Transverse colon (tissue), 4 donors: ENCODE measurements around the gene RPL23. TPM values are rescaled to one million over a fixed set of nuclear protein-coding genes. Genes with fewer than 3 reads are reported as not detected.

Experiments used
- DNase-seq: peaks from one replicate; pipeline ENCODE4 v3.0.0-alpha.2; 2019
- H3K27ac ChIP-seq, 4 donors: fragments of 200-600 bp; sonication (generic); 2 replicates each; pipeline ENCODE4 v1.5.1; 2016 to 2018; ENCODE audit warnings: inconsistent platforms in 4 of 4
- H3K27me3 ChIP-seq: fragments of 200-600 bp; sonication (generic); 2 replicates; pipeline ENCODE4 v1.5.1; 2017; ENCODE audit warnings: inconsistent platforms
- H3K36me3 ChIP-seq, 4 donors: fragments of 200-600 bp; sonication (generic); 2 replicates each; pipeline ENCODE4 v1.5.1; 2017 to 2019; ENCODE audit warnings: inconsistent platforms in 4 of 4
- H3K4me1 ChIP-seq, 4 donors: fragments of 200-600 bp; sonication (generic); 2 replicates each; pipeline ENCODE4 v1.5.1; 2017 to 2020; ENCODE audit warnings: inconsistent platforms in 4 of 4
- H3K4me3 ChIP-seq, 4 donors: fragments of 200-600 bp; sonication (generic); 1 replicate in 1 of 4; 2 replicates in 3 of 4; pipeline versions ENCODE4 v1.5.1 to v1.6.1; 2017 to 2019; ENCODE audit warnings: inconsistent platforms in 4 of 4
- H3K9me3 ChIP-seq, 2 donors: fragments of 200-600 bp; sonication (generic); 2 replicates each; pipeline ENCODE4 v1.5.1; 2017 to 2019; ENCODE audit warnings: inconsistent platforms in 2 of 2
- CTCF ChIP-seq, 5 experiments: fragments of 200-600 bp in 3 of 5; fragments of 450-650 bp in 2 of 5; sonication (generic) in 3 of 5; IDR thresholded peaks; 1 replicate in 2 of 5; 2 replicates in 3 of 5; pipeline ENCODE4 v1.5.1; 2016 to 2017; ENCODE audit warnings: antibody characterized with exemption in 5 of 5, inconsistent platforms in 3 of 5, mild to moderate bottlenecking in 2 of 5, moderate library complexity in 1 of 5
- EP300 ChIP-seq: sonication (generic); formaldehyde crosslinking; IDR thresholded peaks from one replicate; pipeline ENCODE4 v1.6.1; 2017; ENCODE audit warnings: antibody characterized with exemption, low read depth
- POLR2A ChIP-seq: fragments of 450-650 bp; IDR thresholded peaks from one replicate; pipeline ENCODE4 v1.6.1; 2016; ENCODE audit warnings: antibody characterized with exemption, mild to moderate bottlenecking, moderate library complexity
- POLR2AphosphoS5 ChIP-seq, 3 donors: sonication (generic); formaldehyde crosslinking; IDR thresholded peaks; one replicate each; pipeline ENCODE4 v1.6.1; 2016; ENCODE audit warnings: antibody characterized with exemption in 3 of 3
- WGBS, 2 donors: methylation state at CpG; one replicate each; pipeline ENCODE4 v1.1.5; 2018; ENCODE audit warnings: low coverage in 1 of 2; 5-methylcytosine and 5-hydroxymethylcytosine counted together
- in situ Hi-C, 4 donors: fragments of 200-750 bp; cut with MboI; loops; one replicate each; pipeline versions ENCODE4 v1.15.0 to v1.15.1; 2017; ENCODE audit warnings: low sequenced_read_pairs in 3 of 4, low pct_ligation_motif_present in 1 of 4, low pct_unique_long_range_greater_than_20kb in 1 of 4
- intact Hi-C: fragments of 100-400 bp; cut with DNase I; formaldehyde crosslinking; loops from one replicate; pipeline ENCODE4 v1.15.1; 2023; ENCODE audit warnings: low total_unique reads
- total RNA-seq, 4 donors: library from RNA; depleted of rRNA; stranded (reverse); fragments of >200 nt; gene quantifications; one replicate each; pipeline ENCODE4 v1.1.0, GENCODE V29; 2016

The RPL23 gene
- total RNA-seq, 4 donors from 2014 or later = 386 to 1,109 (median 710) TPM

DNA sequence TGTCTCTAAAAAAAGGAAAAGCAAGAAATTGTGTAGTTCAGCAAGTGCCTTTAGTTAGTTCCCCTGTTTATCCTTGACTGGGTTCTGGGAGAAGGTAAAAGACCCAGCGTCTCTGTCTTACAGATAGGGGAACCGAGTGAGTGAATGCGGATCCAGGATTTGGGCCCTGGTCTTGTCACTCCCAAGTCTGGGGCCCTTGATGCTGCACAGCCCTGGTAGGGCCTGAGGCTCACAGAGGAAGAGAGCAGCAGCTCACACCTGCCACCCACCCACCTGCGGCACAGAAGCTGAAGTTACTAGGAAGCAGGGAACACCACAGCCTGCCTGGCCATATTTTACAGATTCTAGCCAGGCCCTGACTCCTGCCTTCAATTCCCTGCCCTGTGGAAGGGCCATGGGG lies 38.6 kb upstream of the RPL23 start:
- Histone ChIP-seq H3K27me3 (no peaks in the 10 kb centered on the region), H3K4me1 (peaks cover 15 to 73% (median 32%) of the 10 kb centered on the region in 4 donors), H3K9me3 (no peaks in the 10 kb centered on the region), H3K4me3 (no peak overlapping the region), H3K36me3 (peaks cover 0 to 20% (median 7%) of the 10 kb centered on the region in 4 donors), H3K27ac (no peak overlapping the region)
- no peak for TF ChIP-seq EP300
- TF ChIP-seq POLR2A = no peak
- no peak for TF ChIP-seq POLR2AphosphoS5 (IDR thresholded peaks at IDR 0.05)
- intact Hi-C loops (no loop called here), in situ Hi-C loops (no loop called here)
- DNase-seq = no peak
- WGBS, 2 donors = 85% methylated on average over 4 of the region's 4 CpGs; no CpG with 5 or more reads in 1 of the 2 donors

- DNase-seq = no peak
- intact Hi-C loops (no loop called here), in situ Hi-C loops (no loop called here)
- Histone ChIP-seq H3K36me3 (peaks cover 0 to 20% (median 7%) of the 10 kb centered on the region in 4 donors), H3K4me1 (peaks cover 13 to 73% (median 32%) of the 10 kb centered on the region in 4 donors), H3K27me3 (no peaks in the 10 kb centered on the region), H3K27ac (no peak overlapping the region), H3K4me3 (no peak overlapping the region), H3K9me3 (no peaks in the 10 kb centered on the region)
- TF ChIP-seq POLR2AphosphoS5 (IDR thresholded peaks at IDR 0.05) = no peak
- TF ChIP-seq POLR2A = no peak
- TF ChIP-seq EP300 = no peak
- 72% methylated on average over 8 of the region's 8 CpGs; no CpG with 5 or more reads in 1 of the 2 donors for WGBS, 2 donors
Measured at GRCh38 chr17:38891441-38891840, 37.9 kb upstream of the RPL23 start.

DNA sequence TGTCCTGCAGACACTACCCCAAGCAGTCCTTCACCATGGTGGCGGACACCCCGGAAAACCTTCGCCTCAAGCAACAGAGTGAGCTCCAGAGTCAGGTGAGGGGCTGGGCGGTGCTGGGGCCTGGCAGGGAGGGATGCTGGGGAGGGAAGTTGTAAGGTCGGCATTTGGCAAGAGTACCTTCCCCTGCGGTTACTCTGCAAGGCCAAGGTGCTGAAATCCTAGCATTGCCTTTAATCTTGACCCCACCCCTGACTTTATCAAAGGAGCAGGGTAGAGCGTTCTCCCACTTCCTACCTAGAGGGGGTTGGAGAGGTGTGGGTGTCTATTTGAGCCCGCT lies 36.9 kb upstream of the RPL23 start:
- no peaks in the 10 kb centered on the region for H3K27me3 ChIP-seq
- H3K36me3 ChIP-seq = peaks cover 0 to 20% (median 7%) of the 10 kb centered on the region in 4 donors
- DNase-seq = no peak
- WGBS, 2 donors = 82% methylated on average over 8 of the region's 8 CpGs; no CpG with 5 or more reads in 1 of the 2 donors
- intact Hi-C loops (no loop called here), in situ Hi-C loops (no loop called here)
- H3K27ac ChIP-seq = no peak overlapping the region
- TF ChIP-seq POLR2AphosphoS5 (IDR thresholded peaks at IDR 0.05) (no peak), CTCF (IDR thresholded peaks at IDR 0.05) (no peak), EP300 (no peak), POLR2A (no peak)
- no peaks in the 10 kb centered on the region for H3K9me3 ChIP-seq
- peaks cover 15 to 73% (median 36%) of the 10 kb centered on the region in 4 donors for H3K4me1 ChIP-seq
- H3K4me3 ChIP-seq = no peak overlapping the region

- no peak overlapping the region for H3K27ac ChIP-seq
Measured at GRCh38 chr17:38889745-38890409, 36.4 kb upstream of the RPL23 start.

More at GRCh38 chr17:38889745-38890409, 36.4 kb upstream of the RPL23 start:
- intact Hi-C loops = no loop called here
- Histone ChIP-seq H3K4me3 (no peak overlapping the region), H3K36me3 (peaks cover 0 to 20% (median 7%) of the 10 kb centered on the region in 4 donors), H3K27me3 (no peaks in the 10 kb centered on the region), H3K9me3 (no peaks in the 10 kb centered on the region), H3K4me1 (peaks cover 20 to 78% (median 41%) of the 10 kb centered on the region in 4 donors)
- in situ Hi-C loops = no loop called here
- TF ChIP-seq POLR2AphosphoS5 (IDR thresholded peaks at IDR 0.05) (no peak), CTCF (IDR thresholded peaks at IDR 0.05) (no peak), POLR2A (no peak), EP300 (no peak)
- 49 to 81% methylated on average over 3 to 12 of the region's 12 CpGs for WGBS, 2 donors
- DNase-seq = no peak
